A549 (cell line): ENCODE results near the gene SLCO2B1. TPM values are rescaled to one million over a fixed set of nuclear protein-coding genes. Genes with fewer than 3 reads are reported as not detected.

Source experiments
- ATAC-seq, 2 experiments: fragments of 200-7000 bp in 1 of 2; fragments of >200 bp in 1 of 2; cut with Nextera tagmentation in 1 of 2; cut with Tn5 transposase in 1 of 2; 3 replicates each; pipeline versions ENCODE4 v1.8.0 to v1.9.1; 2018 to 2020; ENCODE audit warnings: mild to moderate bottlenecking in 1 of 2, moderate library complexity in 1 of 2
- CTCF ChIA-PET: fragments of 300-600 bp; sonication (Branson Sonifier 250); formaldehyde crosslinking; extraction: SDS; loops from one replicate; lab custom pipeline; 2021; ENCODE audit warnings: antibody characterized with exemption, inconsistent platforms; lab: Yijun Ruan, JAX
- POLR2A ChIA-PET: fragments of 350-600 bp; formaldehyde crosslinking; extraction: SDS; loops from one replicate; lab custom pipeline; 2021; ENCODE audit warnings: antibody characterized with exemption, inconsistent platforms; lab: Yijun Ruan, JAX
- DNase-seq, 2 experiments: peaks; one replicate each; pipeline versions ENCODE4 v3.0.0 to v3.0.0-alpha.2; 2011 to 2016; ENCODE audit warnings: low read depth in 1 of 2, low spot score in 1 of 2
- FAIRE-seq: peaks from 2 replicates; lab custom pipeline; 2011; peaks lifted over from hg19 to GRCh38; lab: Jason Lieb, UNC
- H3K27ac ChIP-seq, 2 experiments: fragments of >200 bp; sonication (Bioruptor Twin); formaldehyde crosslinking; 3 replicates each; pipeline ENCODE4 v1.5.1; 2016 to 2017
- H3K4me1 ChIP-seq: fragments of >200 bp; sonication (Bioruptor Twin); formaldehyde crosslinking; 3 replicates; pipeline ENCODE4 v1.6.1; 2016
- H3K4me2 ChIP-seq: fragments of >200 bp; sonication (Bioruptor Twin); formaldehyde crosslinking; 3 replicates; pipeline ENCODE4 v1.6.1; 2016
- H3K4me3 ChIP-seq: fragments of >200 bp; sonication (Bioruptor Twin); formaldehyde crosslinking; 3 replicates; pipeline ENCODE4 v1.5.1; 2016
- H3K9me3 ChIP-seq: fragments of >200 bp; sonication (Bioruptor Twin); formaldehyde crosslinking; 3 replicates; pipeline ENCODE4 v1.6.1; 2016
- CBX2 ChIP-seq: fragments of 200-600 bp; sonication (generic); IDR thresholded peaks from 2 replicates; pipeline ENCODE4 v1.6.1; 2016; ENCODE audit warnings: low read depth, mild to moderate bottlenecking, borderline replicate concordance
- CBX8 ChIP-seq: fragments of 200-600 bp; sonication (generic); IDR thresholded peaks from 2 replicates; pipeline ENCODE4 v1.6.1; 2016
- CHD2 ChIP-seq: fragments of 150-350 bp; IDR thresholded peaks from 2 replicates; pipeline ENCODE4 v1.6.1; 2014; ENCODE audit warnings: low read length; ENCODE audit not compliant: partially characterized antibody
- CHD4 ChIP-seq: fragments of 200-600 bp; sonication (generic); IDR thresholded peaks from 2 replicates; pipeline ENCODE4 v1.6.1; 2016; ENCODE audit warnings: antibody characterized with exemption, mild to moderate bottlenecking, borderline replicate concordance
- CTCF ChIP-seq: fragments of >200 bp; sonication (Bioruptor Twin); formaldehyde crosslinking; IDR thresholded peaks from 3 replicates; pipeline ENCODE4 v1.5.1; 2016
- EHF ChIP-seq: fragments of 250-450 bp; sonication (Bioruptor Pico); IDR thresholded peaks from 2 replicates; pipeline ENCODE4 v1.5.0; 2020; ENCODE audit warnings: mild to moderate bottlenecking
- EP300 ChIP-seq, 2 experiments: fragments of >200 bp; sonication (Bioruptor Twin); formaldehyde crosslinking; IDR thresholded peaks; 2 replicates in 1 of 2; 3 replicates in 1 of 2; pipeline ENCODE4 v1.6.1; 2016 to 2017
- HES2 ChIP-seq: fragments of >200 bp; sonication (Bioruptor Twin); formaldehyde crosslinking; IDR thresholded peaks from 2 replicates; pipeline ENCODE4 v1.6.1; 2016
- HEYL ChIP-seq: fragments of 250-450 bp; sonication (Bioruptor Pico); IDR thresholded peaks from 2 replicates; pipeline ENCODE4 v1.8.0; 2021; ENCODE audit warnings: mild to moderate bottlenecking, moderate library complexity
- KDM1A ChIP-seq: fragments of 200-600 bp; sonication (generic); IDR thresholded peaks from 2 replicates; pipeline ENCODE4 v1.6.1; 2016; ENCODE audit warnings: low read depth, mild to moderate bottlenecking
- MAFK ChIP-seq: fragments of 450-650 bp; IDR thresholded peaks from 2 replicates; pipeline ENCODE4 v1.6.1; 2014; ENCODE audit not compliant: partially characterized antibody
- MAX ChIP-seq: IDR thresholded peaks from 2 replicates; pipeline ENCODE4 v1.6.1; 2012
- NPAS2 ChIP-seq: fragments of 250-450 bp; sonication (Bioruptor Pico); IDR thresholded peaks from 2 replicates; pipeline ENCODE4 v1.8.0; 2022; ENCODE audit warnings: mild to moderate bottlenecking, moderate library complexity, borderline replicate concordance
- RARB ChIP-seq: fragments of 250-450 bp; sonication (Bioruptor Pico); IDR thresholded peaks from 2 replicates; pipeline ENCODE4 v1.8.0; 2021; ENCODE audit warnings: mild to moderate bottlenecking, moderate library complexity
- RFX5 ChIP-seq: fragments of 450-650 bp; IDR thresholded peaks from 2 replicates; pipeline ENCODE4 v1.7.1; 2014; ENCODE audit warnings: antibody characterized with exemption, mild to moderate bottlenecking, moderate library complexity
- TP53 ChIP-seq: fragments of 250-450 bp; sonication (Bioruptor Pico); IDR thresholded peaks from 2 replicates; pipeline ENCODE4 v1.5.0; 2021; ENCODE audit warnings: mild to moderate bottlenecking, moderate library complexity
- ZFP36 ChIP-seq: fragments of 450-650 bp; IDR thresholded peaks from 2 replicates; pipeline ENCODE4 v1.6.1; 2014; ENCODE audit warnings: borderline replicate concordance; ENCODE audit not compliant: partially characterized antibody
- WGBS: methylation state at CpG from one replicate; pipeline ENCODE4 v1.1.6; 2017; ENCODE audit errors: missing lambda C conversion rate; 5-methylcytosine and 5-hydroxymethylcytosine counted together
- polyA plus RNA-seq, 4 experiments: library from polyadenylated mRNA; depleted of rRNA in 3 of 4; stranded (reverse); fragments of >200 nt; fragmentation: RNase III in 1 of 4; extraction: RNeasy Plus Mini Kit Qiagen cat#74134 plus additional on column Dnase treatment in 1 of 4; gene quantifications; 2 replicates in 3 of 4; 3 replicates in 1 of 4; pipeline ENCODE4 v1.2.3, GENCODE V29; 2011 to 2017
- TF ChIP-seq, protein P1 (sequence below): fragments of 250-450 bp; sonication (Bioruptor Pico); IDR thresholded peaks from 2 replicates; pipeline ENCODE4 v1.5.0; 2020; ENCODE audit warnings: low read depth, mild to moderate bottlenecking, moderate library complexity
- TF ChIP-seq, protein P2 (sequence below): fragments of 450-650 bp; IDR thresholded peaks from 2 replicates; pipeline ENCODE4 v1.6.1; 2014; ENCODE audit warnings: antibody characterized with exemption
- TF ChIP-seq, protein P3 (sequence below): fragments of 200-600 bp; sonication (generic); IDR thresholded peaks from 2 replicates; pipeline ENCODE4 v1.6.1; 2016; ENCODE audit warnings: antibody characterized with exemption, mild to moderate bottlenecking, moderate library complexity

SLCO2B1 gene
- polyA plus RNA-seq, 2 of the 4 experiments (the other 2 are of a cell fraction), result 4.9 to 5.2 TPM

DNA sequence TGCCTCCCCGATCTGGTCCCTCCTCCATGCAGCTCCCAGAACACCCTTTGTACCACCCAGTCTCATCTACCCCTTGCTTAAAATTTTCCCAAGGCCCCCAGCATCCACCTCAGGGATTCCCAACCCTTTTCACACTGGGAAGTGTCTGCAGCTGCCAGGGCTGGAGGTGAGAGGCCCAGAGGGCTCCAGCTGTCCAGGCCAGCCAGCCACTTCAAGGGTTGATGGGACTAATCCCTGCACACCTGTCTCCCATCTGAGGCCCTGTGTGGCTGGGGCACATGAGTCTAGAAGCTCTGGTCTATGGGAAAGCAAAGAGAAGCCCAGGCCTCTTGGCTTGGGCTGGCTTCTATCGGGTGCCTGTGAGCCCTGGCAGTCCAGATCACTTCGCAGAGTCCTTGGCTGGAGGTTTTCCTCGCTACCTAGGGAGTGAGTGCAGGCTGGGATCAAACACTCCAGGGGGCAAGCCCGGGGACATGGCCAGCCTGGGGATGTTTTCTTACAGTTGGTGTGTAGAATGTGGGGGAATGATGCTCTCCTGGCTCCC is 48.6 kb downstream of the SLCO2B1 start:
- ATAC-seq (no peak), FAIRE-seq (no peak)
- ChIA-PET POLR2A (no interaction called here), CTCF (interaction anchor here (1.4 to 19.0 kb wide), 5 partner anchors 42 to 81 kb away, joined by 3 to 291 read pairs (median 4); partner anchors contain the start of genes SLCO2B1 and TPBGL)
- no peak overlapping the region for H3K4me2 ChIP-seq
- no peaks in the 10 kb centered on the region for H3K9me3 ChIP-seq
- H3K4me1 ChIP-seq, result peaks cover 19% of the 10 kb centered on the region; the same call in 2 of the 3 replicates
- TF ChIP-seq KDM1A (no peak), EP300 (IDR thresholded peaks at IDR 0.05) (no peak)
- TF ChIP-seq, all 56 proteins: peak for 0
- 47% methylated on average over 5 of the region's 5 CpGs for WGBS
- DNase-seq, result no peak
- no peak overlapping the region for H3K27ac ChIP-seq
- H3K4me3 ChIP-seq, result no peak overlapping the region

GRCh38 chr11:75200051-75200450 is 49.1 kb downstream of the SLCO2B1 start:
- CTCF ChIA-PET, result interaction anchor here (1.4 to 19.0 kb wide), 5 partner anchors 42 to 177 kb away, joined by 3 to 291 read pairs (median 46); partner anchors contain the start of genes SLCO2B1 and TPBGL
- no peak overlapping the region for H3K4me3 ChIP-seq
- FAIRE-seq (no peak), DNase-seq (no peak), ATAC-seq (no peak)
- H3K9me3 ChIP-seq, result no peaks in the 10 kb centered on the region
- peaks cover 16% of the 10 kb centered on the region; the same call in 2 of the 3 replicates for H3K4me1 ChIP-seq
- no peak overlapping the region for H3K4me2 ChIP-seq
- H3K27ac ChIP-seq, result no peak overlapping the region
- TF ChIP-seq TP53 (no peak), MAX (no peak), HES2 (no peak), MAFK (no peak), CHD2 (no peak), CTCF (no peak), HEYL (CRISPR knock-in tag) (no peak), ZFP36 (no peak), CBX8 (no peak), CHD4 (no peak), KDM1A (no peak), CBX2 (no peak), RARB (CRISPR knock-in tag) (no peak), EHF (CRISPR knock-in tag) (no peak), NPAS2 (CRISPR knock-in tag) (no peak), RFX5 (no peak)
- TF ChIP-seq, protein P1, sequence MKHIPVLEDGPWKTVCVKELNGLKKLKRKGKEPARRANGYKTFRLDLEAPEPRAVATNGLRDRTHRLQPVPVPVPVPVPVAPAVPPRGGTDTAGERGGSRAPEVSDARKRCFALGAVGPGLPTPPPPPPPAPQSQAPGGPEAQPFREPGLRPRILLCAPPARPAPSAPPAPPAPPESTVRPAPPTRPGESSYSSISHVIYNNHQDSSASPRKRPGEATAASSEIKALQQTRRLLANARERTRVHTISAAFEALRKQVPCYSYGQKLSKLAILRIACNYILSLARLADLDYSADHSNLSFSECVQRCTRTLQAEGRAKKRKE, result no peak
- TF ChIP-seq, protein P2, sequence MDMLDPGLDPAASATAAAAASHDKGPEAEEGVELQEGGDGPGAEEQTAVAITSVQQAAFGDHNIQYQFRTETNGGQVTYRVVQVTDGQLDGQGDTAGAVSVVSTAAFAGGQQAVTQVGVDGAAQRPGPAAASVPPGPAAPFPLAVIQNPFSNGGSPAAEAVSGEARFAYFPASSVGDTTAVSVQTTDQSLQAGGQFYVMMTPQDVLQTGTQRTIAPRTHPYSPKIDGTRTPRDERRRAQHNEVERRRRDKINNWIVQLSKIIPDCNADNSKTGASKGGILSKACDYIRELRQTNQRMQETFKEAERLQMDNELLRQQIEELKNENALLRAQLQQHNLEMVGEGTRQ, result no peak
- TF ChIP-seq, protein P3, sequence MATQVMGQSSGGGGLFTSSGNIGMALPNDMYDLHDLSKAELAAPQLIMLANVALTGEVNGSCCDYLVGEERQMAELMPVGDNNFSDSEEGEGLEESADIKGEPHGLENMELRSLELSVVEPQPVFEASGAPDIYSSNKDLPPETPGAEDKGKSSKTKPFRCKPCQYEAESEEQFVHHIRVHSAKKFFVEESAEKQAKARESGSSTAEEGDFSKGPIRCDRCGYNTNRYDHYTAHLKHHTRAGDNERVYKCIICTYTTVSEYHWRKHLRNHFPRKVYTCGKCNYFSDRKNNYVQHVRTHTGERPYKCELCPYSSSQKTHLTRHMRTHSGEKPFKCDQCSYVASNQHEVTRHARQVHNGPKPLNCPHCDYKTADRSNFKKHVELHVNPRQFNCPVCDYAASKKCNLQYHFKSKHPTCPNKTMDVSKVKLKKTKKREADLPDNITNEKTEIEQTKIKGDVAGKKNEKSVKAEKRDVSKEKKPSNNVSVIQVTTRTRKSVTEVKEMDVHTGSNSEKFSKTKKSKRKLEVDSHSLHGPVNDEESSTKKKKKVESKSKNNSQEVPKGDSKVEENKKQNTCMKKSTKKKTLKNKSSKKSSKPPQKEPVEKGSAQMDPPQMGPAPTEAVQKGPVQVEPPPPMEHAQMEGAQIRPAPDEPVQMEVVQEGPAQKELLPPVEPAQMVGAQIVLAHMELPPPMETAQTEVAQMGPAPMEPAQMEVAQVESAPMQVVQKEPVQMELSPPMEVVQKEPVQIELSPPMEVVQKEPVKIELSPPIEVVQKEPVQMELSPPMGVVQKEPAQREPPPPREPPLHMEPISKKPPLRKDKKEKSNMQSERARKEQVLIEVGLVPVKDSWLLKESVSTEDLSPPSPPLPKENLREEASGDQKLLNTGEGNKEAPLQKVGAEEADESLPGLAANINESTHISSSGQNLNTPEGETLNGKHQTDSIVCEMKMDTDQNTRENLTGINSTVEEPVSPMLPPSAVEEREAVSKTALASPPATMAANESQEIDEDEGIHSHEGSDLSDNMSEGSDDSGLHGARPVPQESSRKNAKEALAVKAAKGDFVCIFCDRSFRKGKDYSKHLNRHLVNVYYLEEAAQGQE, result no peak
- POLR2A ChIA-PET, result no interaction called here
- 77% methylated on average over 9 of the region's 10 CpGs for WGBS
